ENCODE results near the gene RRBP1.

The RRBP1 gene

GRCh38 chr20:17625246-17626051 lies 56.6 kb downstream of the RRBP1 start:
- DNase-seq (ENCODE audit: extremely low read depth, low read depth) = no peak
- H3K4me3 ChIP-seq (replicated peaks; ENCODE audit: low read depth, low read length) = no peak overlapping the region
- TF ChIP-seq, protein P1, sequence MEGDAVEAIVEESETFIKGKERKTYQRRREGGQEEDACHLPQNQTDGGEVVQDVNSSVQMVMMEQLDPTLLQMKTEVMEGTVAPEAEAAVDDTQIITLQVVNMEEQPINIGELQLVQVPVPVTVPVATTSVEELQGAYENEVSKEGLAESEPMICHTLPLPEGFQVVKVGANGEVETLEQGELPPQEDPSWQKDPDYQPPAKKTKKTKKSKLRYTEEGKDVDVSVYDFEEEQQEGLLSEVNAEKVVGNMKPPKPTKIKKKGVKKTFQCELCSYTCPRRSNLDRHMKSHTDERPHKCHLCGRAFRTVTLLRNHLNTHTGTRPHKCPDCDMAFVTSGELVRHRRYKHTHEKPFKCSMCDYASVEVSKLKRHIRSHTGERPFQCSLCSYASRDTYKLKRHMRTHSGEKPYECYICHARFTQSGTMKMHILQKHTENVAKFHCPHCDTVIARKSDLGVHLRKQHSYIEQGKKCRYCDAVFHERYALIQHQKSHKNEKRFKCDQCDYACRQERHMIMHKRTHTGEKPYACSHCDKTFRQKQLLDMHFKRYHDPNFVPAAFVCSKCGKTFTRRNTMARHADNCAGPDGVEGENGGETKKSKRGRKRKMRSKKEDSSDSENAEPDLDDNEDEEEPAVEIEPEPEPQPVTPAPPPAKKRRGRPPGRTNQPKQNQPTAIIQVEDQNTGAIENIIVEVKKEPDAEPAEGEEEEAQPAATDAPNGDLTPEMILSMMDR (IDR thresholded peaks at IDR 0.05; ENCODE audit: low read depth, low read length, missing control alignments) = no peak

DNA sequence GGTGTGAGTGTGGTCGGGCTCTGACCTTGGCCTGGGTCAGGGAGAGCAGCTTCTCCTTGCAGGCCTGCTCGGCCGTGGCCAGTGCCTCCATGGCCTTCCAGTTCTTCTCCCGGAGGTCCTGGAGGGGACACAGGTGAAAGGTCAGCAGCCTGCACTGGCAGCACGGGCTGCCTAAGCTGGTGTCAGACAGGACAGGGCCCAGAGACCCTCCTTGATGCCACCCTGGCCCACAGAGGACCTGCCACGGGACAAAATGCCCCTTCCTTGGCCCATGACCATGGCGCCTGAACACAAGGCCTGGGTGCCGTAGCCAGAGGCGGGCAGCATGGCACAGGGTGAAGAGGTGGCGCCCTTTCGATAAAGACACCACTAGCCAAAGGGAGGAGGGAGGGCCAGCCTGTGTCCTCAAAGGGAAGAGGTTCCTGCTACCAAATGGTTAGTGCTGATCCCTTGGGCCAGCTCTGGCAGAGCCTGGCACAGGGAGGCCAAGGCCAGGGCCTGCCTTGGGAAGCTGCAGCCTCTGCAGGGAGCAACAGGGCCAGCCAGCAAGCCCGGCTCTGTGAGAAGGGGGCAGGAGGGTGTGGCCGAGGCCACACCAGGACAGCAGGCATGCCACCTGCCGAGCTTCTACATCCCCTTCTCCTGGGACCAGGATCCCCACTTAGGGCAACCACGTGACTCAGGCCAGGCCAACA lies 57.3 kb downstream of the RRBP1 start:
- no peak overlapping the region for H3K4me3 ChIP-seq (replicated peaks; ENCODE audit: low read depth, low read length)
- DNase-seq (ENCODE audit: extremely low read depth, low read depth) = no peak
- TF ChIP-seq, protein P1 (IDR thresholded peaks at IDR 0.05; ENCODE audit: low read depth, low read length, missing control alignments) = no peak

DNA sequence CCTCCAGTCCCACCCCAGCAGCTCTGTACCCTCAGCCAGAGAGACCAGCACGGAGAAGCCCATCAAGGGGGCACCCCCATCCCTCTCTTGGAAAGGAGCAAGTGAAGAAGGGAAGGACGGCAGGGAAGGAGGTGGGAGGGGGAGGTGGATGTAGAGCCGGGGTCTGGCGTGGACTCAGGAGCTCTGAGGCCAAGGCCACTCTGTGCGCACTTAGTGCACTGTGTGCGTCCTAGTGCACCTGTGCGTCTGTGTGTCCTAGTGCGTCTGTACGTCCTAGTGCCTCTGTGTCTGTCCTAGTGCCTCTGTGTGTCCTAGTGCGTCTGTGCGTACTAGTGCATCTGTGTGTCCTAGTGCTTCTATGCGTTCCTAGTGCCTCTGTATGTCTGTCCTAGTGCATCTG lies 58.0 kb downstream of the RRBP1 start:
- DNase-seq (ENCODE audit: extremely low read depth, low read depth) = no peak
- TF ChIP-seq, protein P1 (IDR thresholded peaks at IDR 0.05; ENCODE audit: low read depth, low read length, missing control alignments) = no peak
- H3K4me3 ChIP-seq (replicated peaks; ENCODE audit: low read depth, low read length) = no peak overlapping the region

- no peak overlapping the region for H3K4me3 ChIP-seq (replicated peaks; ENCODE audit: low read depth, low read length)
- no peak for DNase-seq (ENCODE audit: extremely low read depth, low read depth)
- TF ChIP-seq, protein P1 (IDR thresholded peaks at IDR 0.05; ENCODE audit: low read depth, low read length, missing control alignments) = no peak
These were observed 59.1 kb downstream of the RRBP1 start for GRCh38 chr20:17622851-17623508.

GRCh38 chr20:17622086-17622850 lies 59.8 kb downstream of the RRBP1 start:
- TF ChIP-seq, protein P1 (IDR thresholded peaks at IDR 0.05; ENCODE audit: low read depth, low read length, missing control alignments) = no peak
- no peak for DNase-seq (ENCODE audit: extremely low read depth, low read depth)
- no peak overlapping the region for H3K4me3 ChIP-seq (replicated peaks; ENCODE audit: low read depth, low read length)

- TF ChIP-seq, protein P1 (IDR thresholded peaks at IDR 0.05; ENCODE audit: low read depth, low read length, missing control alignments) = no peak
- no peak for DNase-seq (ENCODE audit: extremely low read depth, low read depth)
- no peak overlapping the region for H3K4me3 ChIP-seq (replicated peaks; ENCODE audit: low read depth, low read length)
These were observed 60.6 kb downstream of the RRBP1 start for GRCh38 chr20:17621229-17621968.
